Activated T-cell treated with anti-CD3 and anti-CD28 coated beads, Interleukin-2, amount 50 U/mL, for 24 hours (primary cell): Measurements from ENCODE around the gene LHB.
A peak's percentile ranks its signal among the peaks of the same experiment; 100 is the strongest.
"Not testable (repeated sequence)": the region's sequence is repeated elsewhere in the genome, so short reads cannot be mapped to it uniquely, and the experiment has no call there.

ENCODE experiments used
- DNase-seq: peaks from one replicate; pipeline ENCODE4 v3.0.0-alpha.2; 2020
- H3K27ac Mint-ChIP-seq: 2 replicates; pipeline ENCODE4 v1.8.0; 2020; ENCODE audit warnings: mild to moderate bottlenecking, mixed read lengths
- H3K27me3 Mint-ChIP-seq: 2 replicates; pipeline ENCODE4 v1.8.0; 2020; ENCODE audit warnings: mixed read lengths
- H3K36me3 Mint-ChIP-seq: 2 replicates; pipeline ENCODE4 v1.8.0; 2020; ENCODE audit warnings: low read depth, mixed read lengths
- H3K4me1 Mint-ChIP-seq: 2 replicates; pipeline ENCODE4 v1.8.0; 2020; ENCODE audit warnings: low read depth, mixed read lengths
- H3K4me3 Mint-ChIP-seq: 2 replicates; pipeline ENCODE4 v1.8.0; 2020; ENCODE audit warnings: mild to moderate bottlenecking, moderate library complexity, mixed read lengths
- H3K9me3 Mint-ChIP-seq: 2 replicates; pipeline ENCODE4 v1.8.0; 2020; ENCODE audit warnings: mixed read lengths

LHB gene

GRCh38 chr19:49022116-49022515 is 5.2 kb upstream of the LHB start:
- H3K27me3 Mint-ChIP-seq, result peaks cover 12% of the 10 kb centered on the region
- H3K36me3 Mint-ChIP-seq, result peaks cover under 1% of the 10 kb centered on the region
- H3K27ac Mint-ChIP-seq, result no peak overlapping the region
- H3K4me3 Mint-ChIP-seq, result no peak overlapping the region
- H3K9me3 Mint-ChIP-seq, result no peaks in the 10 kb centered on the region
- DNase-seq, result no peak
- H3K4me1 Mint-ChIP-seq, result peaks cover 34% of the 10 kb centered on the region

DNA sequence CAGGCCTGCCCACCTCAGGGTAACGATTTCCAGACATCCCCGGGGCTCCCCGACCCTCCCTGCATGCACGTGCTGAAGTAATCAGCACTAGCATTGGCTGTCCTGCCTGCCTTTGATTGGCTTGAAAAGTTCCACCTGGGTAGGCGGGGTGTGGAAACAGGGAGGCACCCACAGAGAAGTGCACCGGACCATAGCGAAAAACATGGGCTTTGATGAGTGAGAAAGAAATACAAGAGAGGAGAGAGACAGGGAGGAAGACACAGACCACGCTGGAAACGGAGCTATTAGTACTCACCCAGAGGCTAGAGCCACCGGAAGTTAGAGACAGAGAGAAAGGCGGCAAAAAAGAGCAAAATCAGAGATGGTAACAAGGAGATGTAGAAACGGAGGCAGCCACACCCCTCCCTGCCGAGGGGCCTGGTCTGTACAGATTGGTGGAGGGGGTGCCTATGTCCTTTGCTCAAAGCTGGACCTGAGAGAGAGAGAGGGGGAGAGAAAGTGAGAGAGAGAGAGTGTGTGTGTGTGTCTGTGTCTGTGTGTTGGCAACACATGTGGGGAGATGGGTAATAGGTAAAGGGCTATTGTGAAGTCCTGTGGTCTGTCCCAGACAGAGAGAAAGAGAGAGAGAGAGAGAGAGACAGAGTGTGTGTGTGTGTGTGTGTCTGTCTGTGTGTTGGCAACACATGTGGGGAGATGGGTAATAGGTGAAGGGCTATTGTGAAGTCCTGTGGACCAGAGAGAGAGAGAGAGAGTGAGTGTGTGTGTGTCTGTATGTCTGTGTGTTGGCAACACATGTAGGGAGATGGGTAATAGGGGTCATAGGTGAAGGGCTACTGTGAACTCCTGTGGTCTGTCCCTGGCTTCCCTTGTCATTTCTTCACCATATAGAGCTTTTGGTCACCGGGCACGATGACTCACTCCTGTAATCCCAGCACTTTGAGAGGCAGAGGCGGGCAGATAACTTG is 4.3 kb upstream of the LHB start:
- Mint-ChIP-seq H3K27ac (peak overlapping the region; percentile 7), H3K9me3 (no peaks in the 10 kb centered on the region), H3K36me3 (peaks cover 9% of the 10 kb centered on the region), H3K4me3 (no peak overlapping the region), H3K4me1 (peaks cover 34% of the 10 kb centered on the region), H3K27me3 (peaks cover 12% of the 10 kb centered on the region)
- DNase-seq, result no peak

GRCh38 chr19:49020342-49020741 is 3.5 kb upstream of the LHB start:
- Mint-ChIP-seq H3K36me3 (peaks cover 18% of the 10 kb centered on the region), H3K27me3 (peaks cover 12% of the 10 kb centered on the region), H3K4me3 (no peak overlapping the region), H3K27ac (no peak overlapping the region), H3K4me1 (peaks cover 34% of the 10 kb centered on the region), H3K9me3 (no peaks in the 10 kb centered on the region)
- DNase-seq, result no peak

- Mint-ChIP-seq H3K36me3 (peaks cover 28% of the 10 kb centered on the region), H3K9me3 (no peaks in the 10 kb centered on the region), H3K4me1 (peaks cover 34% of the 10 kb centered on the region), H3K27ac (peak overlapping the region; percentile 73), H3K27me3 (peaks cover 12% of the 10 kb centered on the region), H3K4me3 (peak overlapping the region; percentile 74)
- peak; percentile 84 for DNase-seq
These were observed 2.5 kb upstream of the LHB start for GRCh38 chr19:49019242-49019932.

GRCh38 chr19:49018388-49019241 is 1.7 kb upstream of the LHB start:
- Mint-ChIP-seq H3K4me3 (peak overlapping the region; percentile 74), H3K36me3 (peaks cover 35% of the 10 kb centered on the region), H3K4me1 (peaks cover 34% of the 10 kb centered on the region), H3K27ac (peak overlapping the region; percentile 73), H3K27me3 (peaks cover 12% of the 10 kb centered on the region)
- peak; percentile 54 for DNase-seq
- not testable (repeated sequence) for H3K9me3 Mint-ChIP-seq

DNA sequence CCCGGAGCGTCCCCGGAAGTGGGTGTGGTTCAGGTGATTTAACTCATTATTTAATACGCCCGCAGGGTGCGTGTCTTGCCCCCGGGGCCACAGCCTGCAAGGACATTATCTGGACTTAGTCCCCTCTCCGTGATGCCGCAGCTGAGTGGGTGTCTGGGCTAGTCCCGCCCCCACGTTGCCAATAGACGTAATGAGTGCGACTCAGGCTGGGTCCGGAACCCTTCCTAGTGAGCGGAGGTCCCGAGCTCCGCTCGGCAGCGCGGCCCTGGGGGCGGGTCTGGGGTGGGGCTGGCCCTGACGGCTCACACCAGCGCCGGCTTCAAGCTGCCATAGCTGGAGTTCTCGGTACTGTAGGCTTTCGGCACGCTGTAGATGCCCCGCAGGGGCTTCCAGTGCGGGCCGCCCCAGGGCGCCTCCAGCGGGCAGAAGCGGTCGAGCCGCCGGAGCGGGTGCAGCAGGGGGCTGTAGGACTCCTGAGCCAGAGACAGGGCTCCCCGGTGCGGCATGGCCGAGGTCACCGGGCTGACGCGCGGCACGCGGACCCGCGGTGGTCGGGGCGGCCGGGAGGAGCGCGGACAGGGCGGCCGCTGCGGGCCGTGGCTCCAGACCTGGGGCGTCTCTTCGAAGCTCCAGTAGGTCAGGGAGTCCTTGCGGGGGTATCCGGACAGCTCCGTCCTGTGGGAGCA is 918 bp upstream of the LHB start:
- peaks cover 42% of the 10 kb centered on the region for H3K36me3 Mint-ChIP-seq
- peaks cover 34% of the 10 kb centered on the region for H3K4me1 Mint-ChIP-seq
- peak; percentile 80 for DNase-seq
- H3K4me3 Mint-ChIP-seq, result peak overlapping the region; percentile 74
- no peak overlapping the region for H3K27ac Mint-ChIP-seq
- H3K9me3 Mint-ChIP-seq, result no peaks in the 10 kb centered on the region
- H3K27me3 Mint-ChIP-seq, result peaks cover 12% of the 10 kb centered on the region

DNA sequence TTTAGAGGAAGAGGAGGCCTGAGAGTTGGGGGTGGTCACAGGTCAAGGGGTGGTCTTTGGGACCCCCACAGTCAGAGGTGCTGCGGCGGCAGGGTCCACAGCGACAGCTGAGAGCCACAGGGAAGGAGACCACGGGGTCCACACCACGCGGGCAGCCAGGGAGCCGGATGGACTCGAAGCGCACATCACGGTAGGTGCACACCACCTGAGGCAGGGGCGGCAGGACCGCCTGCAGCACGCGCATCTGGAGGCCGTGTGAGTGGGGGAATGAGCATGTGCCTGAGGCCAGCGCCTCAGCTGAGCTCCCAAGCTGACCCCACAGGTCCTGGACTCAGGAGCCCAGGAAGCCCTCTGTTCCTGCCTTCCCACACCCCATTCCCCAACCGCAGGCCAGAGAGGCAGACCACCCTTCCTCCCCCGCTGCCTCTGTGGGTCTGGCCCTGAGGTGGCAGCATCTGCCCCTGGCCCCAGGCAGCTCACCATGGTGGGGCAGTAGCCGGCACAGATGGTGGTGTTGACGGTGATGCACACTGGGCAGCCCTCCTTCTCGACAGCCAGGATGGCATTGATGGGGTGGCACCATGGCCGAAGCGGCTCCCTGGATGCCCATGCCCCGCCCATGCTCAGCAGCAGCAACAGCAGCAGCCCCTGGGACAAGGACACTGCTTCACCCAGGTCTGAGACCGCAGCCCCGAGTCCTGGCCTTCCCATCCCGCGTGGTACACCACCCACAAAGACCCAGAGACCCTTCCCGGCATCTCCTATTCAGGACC is 638 bp downstream of the LHB start:
- Mint-ChIP-seq H3K27me3 (peaks cover 12% of the 10 kb centered on the region), H3K4me3 (no peak overlapping the region), H3K27ac (no peak overlapping the region), H3K4me1 (peaks cover 26% of the 10 kb centered on the region), H3K36me3 (peaks cover 58% of the 10 kb centered on the region), H3K9me3 (no peaks in the 10 kb centered on the region)
- DNase-seq, result no peak

DNA sequence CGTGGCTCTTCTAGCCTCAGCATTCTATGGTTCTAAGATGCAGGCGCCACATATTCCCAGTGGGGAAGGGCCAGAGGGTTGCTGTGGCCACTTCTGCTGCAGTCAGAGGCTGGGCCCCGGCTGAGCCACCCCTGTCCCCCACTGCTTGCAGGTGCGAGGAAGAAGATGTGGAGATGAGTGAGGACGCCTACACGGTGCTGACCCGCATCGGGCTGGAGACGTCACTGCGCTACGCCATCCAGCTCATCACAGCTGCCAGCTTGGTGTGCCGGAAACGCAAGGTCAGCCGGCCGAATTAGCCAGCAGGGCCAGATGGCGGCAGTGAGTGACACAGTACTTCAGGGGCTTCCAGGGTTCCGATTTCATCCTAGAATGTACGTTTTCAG is 2.0 kb downstream of the LHB start:
- no peaks in the 10 kb centered on the region for H3K9me3 Mint-ChIP-seq
- no peak for DNase-seq
- H3K4me1 Mint-ChIP-seq, result peaks cover 20% of the 10 kb centered on the region
- H3K4me3 Mint-ChIP-seq, result no peak overlapping the region
- H3K27me3 Mint-ChIP-seq, result peaks cover 8% of the 10 kb centered on the region
- no peak overlapping the region for H3K27ac Mint-ChIP-seq
- peaks cover 72% of the 10 kb centered on the region for H3K36me3 Mint-ChIP-seq

DNA sequence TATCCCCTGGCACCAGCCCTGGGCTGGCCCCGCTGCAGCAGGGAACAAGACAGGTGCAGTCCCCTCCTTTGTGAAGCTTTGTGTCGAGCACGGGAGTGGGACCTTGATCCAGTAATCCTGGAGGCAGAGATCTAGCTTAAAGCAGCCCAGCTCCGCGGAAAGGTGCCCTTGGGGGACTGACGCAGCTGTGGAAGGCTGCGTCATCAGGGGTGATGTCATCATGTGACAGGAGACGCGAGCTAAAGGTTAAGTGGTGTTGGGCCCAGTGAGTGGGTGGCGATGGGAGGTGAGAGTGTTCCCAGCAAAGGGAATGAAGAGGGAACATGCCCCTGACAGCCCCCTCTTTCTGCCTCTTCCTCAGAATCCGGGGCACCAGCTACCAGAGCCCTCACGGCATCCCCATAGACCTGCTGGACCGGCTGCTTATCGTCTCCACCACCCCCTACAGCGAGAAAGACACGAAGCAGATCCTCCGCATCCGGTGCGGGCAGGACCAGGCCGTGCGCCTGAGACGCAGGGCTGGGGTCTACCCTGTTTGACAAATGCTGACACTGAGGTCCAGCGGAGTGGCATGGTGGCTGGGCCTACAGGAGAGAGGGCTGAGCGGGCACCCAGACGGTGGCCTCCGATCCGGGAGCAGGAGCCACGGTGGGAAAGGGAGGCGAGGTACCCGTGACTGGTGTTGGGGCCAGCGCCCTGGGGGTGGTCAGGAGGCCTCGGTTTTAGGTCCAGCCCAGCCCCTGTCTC is 2.6 kb downstream of the LHB start:
- Mint-ChIP-seq H3K4me1 (peaks cover 16% of the 10 kb centered on the region), H3K4me3 (no peak overlapping the region), H3K36me3 (peaks cover 78% of the 10 kb centered on the region), H3K27me3 (peaks cover 8% of the 10 kb centered on the region), H3K27ac (no peak overlapping the region), H3K9me3 (no peaks in the 10 kb centered on the region)
- DNase-seq, result no peak

- Mint-ChIP-seq H3K36me3 (peaks cover 88% of the 10 kb centered on the region), H3K27ac (no peak overlapping the region), H3K9me3 (no peaks in the 10 kb centered on the region), H3K4me1 (no peaks in the 10 kb centered on the region), H3K4me3 (no peak overlapping the region), H3K27me3 (no peaks in the 10 kb centered on the region)
- DNase-seq, result no peak
These were observed 5.7 kb downstream of the LHB start for GRCh38 chr19:49011194-49011593.

DNA sequence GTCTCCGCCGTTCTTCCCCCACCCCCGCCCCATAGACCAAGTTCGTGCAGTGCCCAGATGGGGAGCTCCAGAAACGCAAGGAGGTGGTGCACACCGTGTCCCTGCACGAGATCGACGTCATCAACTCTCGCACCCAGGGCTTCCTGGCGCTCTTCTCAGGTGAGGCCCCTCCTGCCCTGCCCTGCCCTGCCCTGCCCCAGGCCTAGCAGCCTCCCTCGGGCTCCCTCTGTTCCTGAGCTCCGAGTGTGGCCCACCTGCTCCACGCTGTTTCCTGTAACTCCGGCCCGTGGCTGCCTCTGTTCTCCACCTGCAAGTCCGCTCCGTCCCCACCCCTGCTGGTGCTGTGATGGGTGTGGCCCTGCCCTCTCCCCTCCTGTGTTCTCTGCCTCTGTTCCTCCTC is 6.4 kb downstream of the LHB start:
- DNase-seq, result no peak
- H3K9me3 Mint-ChIP-seq, result no peaks in the 10 kb centered on the region
- H3K36me3 Mint-ChIP-seq, result peaks cover 88% of the 10 kb centered on the region
- no peak overlapping the region for H3K27ac Mint-ChIP-seq
- no peaks in the 10 kb centered on the region for H3K4me1 Mint-ChIP-seq
- H3K4me3 Mint-ChIP-seq, result no peak overlapping the region
- H3K27me3 Mint-ChIP-seq, result no peaks in the 10 kb centered on the region

GRCh38 chr19:49009828-49010227 is 7.1 kb downstream of the LHB start:
- peaks cover 88% of the 10 kb centered on the region for H3K36me3 Mint-ChIP-seq
- DNase-seq, result no peak
- no peaks in the 10 kb centered on the region for H3K4me1 Mint-ChIP-seq
- H3K4me3 Mint-ChIP-seq, result no peak overlapping the region
- no peaks in the 10 kb centered on the region for H3K9me3 Mint-ChIP-seq
- no peak overlapping the region for H3K27ac Mint-ChIP-seq
- H3K27me3 Mint-ChIP-seq, result no peaks in the 10 kb centered on the region

DNA sequence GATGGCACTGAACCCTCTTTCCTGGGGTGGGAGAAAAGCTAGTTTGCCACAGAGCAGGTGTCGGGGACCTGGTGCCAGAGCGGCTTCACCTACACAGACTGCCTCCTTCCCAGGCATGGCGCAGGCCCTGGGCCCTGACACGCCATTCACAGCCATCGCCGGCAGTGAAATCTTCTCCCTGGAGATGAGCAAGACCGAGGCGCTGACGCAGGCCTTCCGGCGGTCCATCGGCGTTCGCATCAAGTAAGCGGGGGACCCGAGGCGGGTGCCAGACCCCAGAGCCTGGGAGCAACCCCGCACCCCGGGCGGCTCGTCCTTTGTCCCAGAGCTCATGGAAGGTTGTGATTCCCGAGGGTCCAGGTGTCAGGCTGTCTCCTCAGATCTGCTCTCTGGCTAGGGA is 10.0 kb downstream of the LHB start:
- Mint-ChIP-seq H3K4me3 (no peak overlapping the region), H3K27me3 (no peaks in the 10 kb centered on the region), H3K27ac (no peak overlapping the region), H3K4me1 (no peaks in the 10 kb centered on the region), H3K36me3 (peaks cover 89% of the 10 kb centered on the region), H3K9me3 (no peaks in the 10 kb centered on the region)
- DNase-seq, result no peak
